H1 (cell line): ENCODE results near the gene EIF2A. TPM values are rescaled to one million over a fixed set of nuclear protein-coding genes. Genes with fewer than 3 reads are reported as not detected.

Experiments used
- CTCF ChIA-PET: fragments of 300-600 bp; sonication (Branson Sonifier 250); formaldehyde crosslinking; loops from one replicate; lab custom pipeline; 2021; ENCODE audit not compliant: partially characterized antibody; lab: Charles Lee
- POLR2A ChIA-PET: fragments of 300-600 bp; sonication (Branson Sonifier 250); formaldehyde crosslinking; loops from one replicate; lab custom pipeline; 2021; ENCODE audit warnings: inconsistent platforms; ENCODE audit not compliant: partially characterized antibody; lab: Charles Lee
- DNase-seq, 2 experiments: peaks; one replicate each; pipeline versions ENCODE4 v3.0.0 to v3.0.0-alpha.2; 2010 to 2022; ENCODE audit warnings: low spot score in 2 of 2, low read depth in 1 of 2, mixed read lengths in 1 of 2
- FAIRE-seq: peaks from 2 replicates; lab custom pipeline; 2011; peaks lifted over from hg19 to GRCh38; lab: Jason Lieb, UNC
- H2AFZ ChIP-seq: 2 replicates; pipeline ENCODE4 v1.8.1; 2012; ENCODE audit warnings: low read length, inconsistent platforms
- H2AK5ac ChIP-seq: 2 replicates; pipeline ENCODE4 v1.6.1; 2013; ENCODE audit warnings: low read depth, low read length
- H2BK120ac ChIP-seq: replicated peaks from 2 replicates; pipeline ENCODE3; 2013; ENCODE audit warnings: low read depth, low read length, inconsistent platforms
- H2BK12ac ChIP-seq: 2 replicates; pipeline ENCODE4 v1.6.1; 2013; ENCODE audit warnings: low read depth, low read length
- H2BK15ac ChIP-seq: 2 replicates; pipeline ENCODE4 v1.6.1; 2013; ENCODE audit warnings: low read length
- H2BK20ac ChIP-seq: 2 replicates; pipeline ENCODE4 v1.6.1; 2013; ENCODE audit warnings: low read length
- H2BK5ac ChIP-seq: 2 replicates; pipeline ENCODE4 v1.6.1; 2013; ENCODE audit warnings: low read depth, low read length
- H3K14ac ChIP-seq: 2 replicates; pipeline ENCODE4 v1.6.1; 2013; ENCODE audit warnings: inconsistent platforms; ENCODE audit not compliant: insufficient read length
- H3K18ac ChIP-seq: 2 replicates; pipeline ENCODE4 v1.6.1; 2013; ENCODE audit warnings: low read length; ENCODE audit errors: extremely low read depth
- H3K23ac ChIP-seq: 2 replicates; pipeline ENCODE4 v1.6.1; 2013; ENCODE audit warnings: inconsistent platforms; ENCODE audit not compliant: insufficient read length
- H3K23me2 ChIP-seq: 2 replicates; pipeline ENCODE4 v1.6.1; 2013; ENCODE audit warnings: low read depth, low read length
- H3K27ac ChIP-seq: 2 replicates; pipeline ENCODE4 v1.6.1; 2011; ENCODE audit warnings: low read depth, low read length, inconsistent platforms
- H3K27me3 ChIP-seq, 4 experiments: replicated peaks in 1 of 4; 1 replicate in 1 of 4; 2 replicates in 3 of 4; pipeline versions ENCODE4 v1.6.1 to v1.8.1; 2011 to 2013; ENCODE audit warnings: low read length in 3 of 4, mild to moderate bottlenecking in 3 of 4, inconsistent platforms in 2 of 4, mixed read lengths in 2 of 4, moderate library complexity in 1 of 4; ENCODE audit not compliant: control insufficient read depth in 3 of 4, insufficient read depth in 3 of 4; ENCODE audit errors: extremely low read depth in 1 of 4
- H3K36me3 ChIP-seq, 4 experiments: 2 replicates each; pipeline versions ENCODE4 v1.6.1 to v1.8.1; 2011 to 2013; ENCODE audit warnings: mild to moderate bottlenecking in 4 of 4, low read length in 3 of 4, moderate library complexity in 2 of 4, control low read depth in 1 of 4, inconsistent platforms in 1 of 4; ENCODE audit not compliant: insufficient read depth in 4 of 4, control insufficient read depth in 2 of 4
- H3K4ac ChIP-seq: replicated peaks from 2 replicates; pipeline ENCODE3; 2013; ENCODE audit warnings: low read length, low read depth, mixed read lengths, inconsistent platforms; ENCODE audit not compliant: insufficient read length
- H3K4me1 ChIP-seq, 4 experiments: replicated peaks in 1 of 4; 1 replicate in 1 of 4; 2 replicates in 3 of 4; pipeline versions ENCODE4 v1.6.1 to v1.8.1; 2011 to 2013; ENCODE audit warnings: low read length in 3 of 4, inconsistent platforms in 2 of 4, mixed read lengths in 1 of 4; ENCODE audit not compliant: insufficient read depth in 4 of 4, control insufficient read depth in 3 of 4
- H3K4me2 ChIP-seq, 2 experiments: 2 replicates each; pipeline versions ENCODE4 v1.6.1 to v1.8.1; 2011 to 2013; ENCODE audit warnings: low read depth in 2 of 2, low read length in 2 of 2, control low read depth in 1 of 2, inconsistent platforms in 1 of 2, mild to moderate bottlenecking in 1 of 2; ENCODE audit not compliant: insufficient read depth in 1 of 2
- H3K4me3 ChIP-seq, 4 experiments: fragments of 200-600, 300-600 bp in 1 of 4; sonication (generic), shearing (Covaris generic), sonication (Bioruptor Twin) in 1 of 4; 2 replicates each; pipeline versions ENCODE4 v1.5.1 to v1.8.1; 2011 to 2016; ENCODE audit warnings: low read length in 4 of 4, low read depth in 3 of 4, control low read depth in 2 of 4, inconsistent platforms in 2 of 4, mild to moderate bottlenecking in 2 of 4, mixed read lengths in 1 of 4, moderate library complexity in 1 of 4; ENCODE audit not compliant: insufficient read depth in 2 of 4; ENCODE audit errors: extremely low read depth in 1 of 4
- H3K56ac ChIP-seq: replicated peaks from 2 replicates; pipeline ENCODE3; 2013; ENCODE audit warnings: low read depth, mild to moderate bottlenecking, mixed read lengths, low read length, inconsistent platforms; ENCODE audit not compliant: insufficient read length
- H3K79me1 ChIP-seq: 2 replicates; pipeline ENCODE4 v1.6.1; 2013; ENCODE audit warnings: low read depth, low read length, control low read depth
- H3K79me2 ChIP-seq, 2 experiments: 2 replicates each; pipeline versions ENCODE4 v1.6.1 to v1.8.1; 2012 to 2013; ENCODE audit warnings: low read length in 2 of 2, mild to moderate bottlenecking in 2 of 2, inconsistent platforms in 1 of 2; ENCODE audit not compliant: insufficient read depth in 2 of 2, control insufficient read depth in 1 of 2
- H3K9ac ChIP-seq, 4 experiments: replicated peaks in 1 of 4; 1 replicate in 1 of 4; 2 replicates in 3 of 4; pipeline versions ENCODE4 v1.6.1 to v1.8.1; 2011 to 2013; ENCODE audit warnings: low read depth in 3 of 4, low read length in 3 of 4, control low read depth in 2 of 4, mild to moderate bottlenecking in 2 of 4, moderate library complexity in 2 of 4, inconsistent platforms in 1 of 4; ENCODE audit errors: extremely low read depth in 1 of 4
- H3K9me3 ChIP-seq, 2 experiments: 2 replicates each; pipeline versions ENCODE4 v1.6.1 to v1.8.1; 2012 to 2013; ENCODE audit warnings: mild to moderate bottlenecking in 2 of 2, moderate library complexity in 2 of 2, control low read depth in 1 of 2, inconsistent platforms in 1 of 2, low read depth in 1 of 2, low read length in 1 of 2, mixed read lengths in 1 of 2; ENCODE audit not compliant: insufficient read depth in 2 of 2
- H4K20me1 ChIP-seq, 2 experiments: replicated peaks in 1 of 2; 2 replicates each; pipeline versions ENCODE3 to v1.8.1; 2011 to 2013; ENCODE audit warnings: inconsistent platforms in 2 of 2, low read length in 2 of 2, mild to moderate bottlenecking in 1 of 2; ENCODE audit not compliant: insufficient read depth in 2 of 2, control insufficient read depth in 1 of 2
- H4K5ac ChIP-seq: 2 replicates; pipeline ENCODE4 v1.6.1; 2013; ENCODE audit warnings: low read length, low read depth, mixed read lengths, inconsistent platforms; ENCODE audit not compliant: insufficient read length
- H4K8ac ChIP-seq: 2 replicates; pipeline ENCODE4 v1.8.0; 2013; ENCODE audit warnings: mild to moderate bottlenecking, moderate library complexity, low read length, inconsistent platforms; ENCODE audit not compliant: insufficient read depth; ENCODE audit errors: extremely low read depth
- H4K91ac ChIP-seq: replicated peaks from 2 replicates; pipeline ENCODE3; 2013; ENCODE audit warnings: low read length, mixed read lengths, inconsistent platforms; ENCODE audit not compliant: insufficient read length
- CBX5 ChIP-seq: fragments of 300-800, 300-1000 bp; sonication (generic); IDR thresholded peaks from 2 replicates; pipeline ENCODE4 v1.7.1; 2016; ENCODE audit warnings: antibody characterized with exemption, low read length, low read depth
- CREB1 ChIP-seq: IDR thresholded peaks from 2 replicates; pipeline ENCODE4 v1.6.1; 2012; ENCODE audit warnings: inconsistent platforms
- MAFK ChIP-seq: IDR thresholded peaks from 2 replicates; pipeline ENCODE4 v1.6.1; 2012; ENCODE audit warnings: low read depth, mild to moderate bottlenecking, improper control_type of control experiment, low read length
- POLR2A ChIP-seq, 2 experiments: IDR thresholded peaks; 1 replicate in 1 of 2; 2 replicates in 1 of 2; pipeline ENCODE4 v1.6.1; 2011; ENCODE audit warnings: low read depth in 2 of 2, low read length in 2 of 2, mild to moderate bottlenecking in 2 of 2; ENCODE audit errors: control extremely low read depth in 1 of 2
- SP1 ChIP-seq: IDR thresholded peaks from 2 replicates; pipeline ENCODE4 v1.6.1; 2011; ENCODE audit warnings: low read depth, low read length
- TAF7 ChIP-seq: optimal IDR thresholded peaks from 2 replicates; pipeline ENCODE3; 2011; ENCODE audit warnings: low read depth, mild to moderate bottlenecking, inconsistent platforms, low read length, moderate library complexity, borderline replicate concordance
- TBP ChIP-seq: IDR thresholded peaks from 2 replicates; pipeline ENCODE4 v1.6.1; 2011; ENCODE audit warnings: low read depth, low read length, improper control_type of control experiment
- WGBS, 2 experiments: shearing (Covaris generic) in 1 of 2; methylation state at CpG; one replicate each; pipeline versions ENCODE4 v1.1.6 to v1.1.7; 2013 to 2015; ENCODE audit warnings: low lambda C conversion rate in 2 of 2, mixed read lengths in 2 of 2, inconsistent platforms in 1 of 2, low coverage in 1 of 2, missing lambda C conversion rate in 1 of 2; ENCODE audit not compliant: insufficient replicate concordance in 2 of 2, insufficient coverage in 1 of 2, insufficient read length in 1 of 2; ENCODE audit errors: extremely low coverage in 1 of 2, missing lambda C conversion rate in 1 of 2; 5-methylcytosine and 5-hydroxymethylcytosine counted together
- polyA plus RNA-seq, 7 experiments: library from polyadenylated mRNA; depleted of rRNA in 3 of 7; stranded (reverse) in 5 of 7; unstranded in 2 of 7; fragments of >200 nt in 5 of 7; fragments of 200-250 nt in 2 of 7; gene quantifications; 1 replicate in 5 of 7; 2 replicates in 1 of 7; 4 replicates in 1 of 7; pipeline versions ENCODE4 v1.2.1 to v1.2.3, GENCODE V29; 2011 to 2013; ENCODE audit warnings: missing spikeins in 2 of 7, mixed read lengths in 2 of 7
- total RNA-seq: library from RNA; stranded (reverse); fragmentation: NEBNext Ultra II Directional; extraction: Animal tissue kit (Norgen Biotek cat#: 25700); gene quantifications from 2 replicates; pipeline ENCODE4 v1.2.1, GENCODE V29; 2021

Gene EIF2A
- total and polyA plus RNA-seq, 2 of the 8 experiments (the other 6 are each of a cell fraction or from before 2014, with no cell fraction given): 59.3 to 91.6 TPM

DNA sequence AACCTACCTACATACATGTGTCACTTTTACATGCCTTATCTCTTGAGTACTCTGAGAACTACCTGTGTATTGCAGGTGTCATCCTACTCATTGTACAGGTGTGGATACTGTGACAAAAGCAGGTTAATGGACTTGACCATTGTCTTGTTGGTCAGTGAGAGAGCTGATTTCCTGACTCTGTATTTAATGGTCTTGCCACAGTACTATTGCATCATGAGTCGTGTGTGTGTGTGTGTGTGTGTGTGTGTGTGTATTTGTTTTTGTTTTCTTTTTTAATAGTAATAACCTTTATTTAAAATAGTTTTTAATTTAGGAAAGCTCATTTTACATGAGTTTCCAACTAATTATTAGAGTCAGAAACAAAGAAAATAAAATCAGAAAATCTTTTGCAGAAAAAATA, 64.2 kb downstream of the EIF2A start:
- Histone ChIP-seq H2BK15ac (no peak overlapping the region), H3K9me3 (no peaks in the 10 kb centered on the region), H2BK120ac (no peak overlapping the region), H3K27ac (no peak overlapping the region), H4K8ac (no peak overlapping the region), H2BK5ac (no peak overlapping the region), H3K4me2 (no peak overlapping the region), H3K4ac (no peak overlapping the region), H2AFZ (no peak overlapping the region), H2BK12ac (no peak overlapping the region), H3K9ac (no peak overlapping the region), H3K79me2 (peaks cover 20 to 84% of the 10 kb centered on the region in 2 experiments), H3K4me1 (peaks cover 0 to 7% (median 3%) of the 10 kb centered on the region in 4 experiments; a peak in 4 of 7 replicates), H4K5ac (no peak overlapping the region), H3K4me3 (no peak overlapping the region), H3K56ac (no peak overlapping the region), H3K14ac (no peak overlapping the region), H3K18ac (no peak overlapping the region), H3K23me2 (no peaks in the 10 kb centered on the region), H3K79me1 (no peaks in the 10 kb centered on the region; the same call in 1 of the 2 replicates), H3K27me3 (no peaks in the 10 kb centered on the region), H3K23ac (no peak overlapping the region), H2BK20ac (no peak overlapping the region), H2AK5ac (no peak overlapping the region), H4K91ac (no peak overlapping the region), H3K36me3 (peaks cover 0 to 8% (median 3%) of the 10 kb centered on the region in 4 experiments; a peak in 3 of 8 replicates), H4K20me1 (peaks cover 2 to 7% of the 10 kb centered on the region in 2 experiments)
- FAIRE-seq (no peak), DNase-seq (no peak)
- WGBS, 2 experiments: 83% methylated on average over 1 of the region's 1 CpG; no CpG with 5 or more reads in 1 of the 2 experiments
- POLR2A ChIA-PET: interaction anchor here (0.6 kb wide), 1 partner anchor 19 kb away, joined by 3 read pairs; no protein-coding TSS in a partner anchor
- CTCF ChIA-PET: interaction anchor here (0.8 kb wide), 1 partner anchor 252 kb away, joined by 3 read pairs; no protein-coding TSS in a partner anchor
- no peak for TF ChIP-seq TBP
- TF ChIP-seq TAF7: no peak
- TF ChIP-seq CBX5: no peak
- no peak for TF ChIP-seq SP1
- no peak for TF ChIP-seq MAFK
- no peak for TF ChIP-seq CREB1
- no peak for TF ChIP-seq POLR2A (IDR thresholded peaks at IDR 0.05; ENCODE audit: control extremely low read depth in 1 of 2, low read depth in 2 of 2, low read length in 2 of 2)
